Measurements from ENCODE around the gene CAMSAP3. TPM values are rescaled to one million over a fixed set of nuclear protein-coding genes. Genes with fewer than 3 reads are reported as not detected.

CAMSAP3 gene
- total RNA-seq, 1 donor from 2014 or later = 26.5 TPM

- Mint-ChIP-seq H3K36me3 (peaks cover 34% of the 10 kb centered on the region), H3K4me3 (no peak overlapping the region), H3K9me3 (no peaks in the 10 kb centered on the region), H3K4me1 (no peaks in the 10 kb centered on the region), H3K27ac (no peak overlapping the region), H3K27me3 (ENCODE audit: low read depth) (no peaks in the 10 kb centered on the region)
- no peak for DNase-seq (ENCODE audit: low spot score in 2 of 2, unreplicated experiment in 2 of 2)
- TF ChIP-seq, protein P1, sequence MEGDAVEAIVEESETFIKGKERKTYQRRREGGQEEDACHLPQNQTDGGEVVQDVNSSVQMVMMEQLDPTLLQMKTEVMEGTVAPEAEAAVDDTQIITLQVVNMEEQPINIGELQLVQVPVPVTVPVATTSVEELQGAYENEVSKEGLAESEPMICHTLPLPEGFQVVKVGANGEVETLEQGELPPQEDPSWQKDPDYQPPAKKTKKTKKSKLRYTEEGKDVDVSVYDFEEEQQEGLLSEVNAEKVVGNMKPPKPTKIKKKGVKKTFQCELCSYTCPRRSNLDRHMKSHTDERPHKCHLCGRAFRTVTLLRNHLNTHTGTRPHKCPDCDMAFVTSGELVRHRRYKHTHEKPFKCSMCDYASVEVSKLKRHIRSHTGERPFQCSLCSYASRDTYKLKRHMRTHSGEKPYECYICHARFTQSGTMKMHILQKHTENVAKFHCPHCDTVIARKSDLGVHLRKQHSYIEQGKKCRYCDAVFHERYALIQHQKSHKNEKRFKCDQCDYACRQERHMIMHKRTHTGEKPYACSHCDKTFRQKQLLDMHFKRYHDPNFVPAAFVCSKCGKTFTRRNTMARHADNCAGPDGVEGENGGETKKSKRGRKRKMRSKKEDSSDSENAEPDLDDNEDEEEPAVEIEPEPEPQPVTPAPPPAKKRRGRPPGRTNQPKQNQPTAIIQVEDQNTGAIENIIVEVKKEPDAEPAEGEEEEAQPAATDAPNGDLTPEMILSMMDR (IDR thresholded peaks at IDR 0.05; ENCODE audit: unreplicated experiment) = no peak
Measured at GRCh38 chr19:7556696-7557315, 38.9 kb upstream of the CAMSAP3 start.

- no peak overlapping the region for H3K27ac Mint-ChIP-seq
- H3K36me3 Mint-ChIP-seq = peaks cover 27% of the 10 kb centered on the region
- TF ChIP-seq, protein P1 (IDR thresholded peaks at IDR 0.05; ENCODE audit: unreplicated experiment) = no peak
- no peaks in the 10 kb centered on the region for H3K27me3 Mint-ChIP-seq (ENCODE audit: low read depth)
- no peak overlapping the region for H3K4me3 Mint-ChIP-seq
- H3K4me1 Mint-ChIP-seq = no peaks in the 10 kb centered on the region
- DNase-seq (ENCODE audit: low spot score in 2 of 2, unreplicated experiment in 2 of 2) = no peak
- no peaks in the 10 kb centered on the region for H3K9me3 Mint-ChIP-seq
Measured at GRCh38 chr19:7558667-7559066, 37.0 kb upstream of the CAMSAP3 start.

DNA sequence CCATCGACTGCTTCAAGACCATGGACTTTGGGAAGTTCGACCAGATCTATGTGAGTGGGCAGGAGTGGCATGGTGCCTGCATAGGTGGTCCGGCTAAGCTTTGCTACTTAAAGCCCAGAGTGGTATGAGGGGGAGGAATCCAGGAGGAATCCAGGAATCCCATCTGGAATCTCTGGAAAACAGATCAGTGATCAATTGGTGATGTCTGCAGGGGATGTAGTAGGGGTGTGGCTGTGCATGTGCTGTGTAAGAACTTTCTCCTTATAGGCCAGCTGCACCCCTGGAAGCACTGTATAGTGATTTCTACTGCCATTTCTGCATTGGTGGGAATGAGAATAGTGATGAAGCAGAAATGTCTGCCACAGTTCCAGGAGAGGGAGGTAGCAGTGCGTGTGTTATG, 36.6 kb upstream of the CAMSAP3 start:
- Mint-ChIP-seq H3K27me3 (ENCODE audit: low read depth) (no peaks in the 10 kb centered on the region), H3K27ac (no peak overlapping the region)

GRCh38 chr19:7560255-7560654, 35.4 kb upstream of the CAMSAP3 start:
- Mint-ChIP-seq H3K4me1 (no peaks in the 10 kb centered on the region), H3K36me3 (peaks cover 27% of the 10 kb centered on the region), H3K27ac (no peak overlapping the region), H3K4me3 (no peak overlapping the region), H3K27me3 (ENCODE audit: low read depth) (no peaks in the 10 kb centered on the region), H3K9me3 (no peaks in the 10 kb centered on the region)
- TF ChIP-seq, protein P1 (IDR thresholded peaks at IDR 0.05; ENCODE audit: unreplicated experiment) = no peak
- DNase-seq (ENCODE audit: low spot score in 2 of 2, unreplicated experiment in 2 of 2) = no peak

More for the DNA sequence above, 36.6 kb upstream of the CAMSAP3 start:
- no peak for DNase-seq (ENCODE audit: low spot score in 2 of 2, unreplicated experiment in 2 of 2)
- no peaks in the 10 kb centered on the region for H3K9me3 Mint-ChIP-seq
- H3K4me3 Mint-ChIP-seq = no peak overlapping the region
- peaks cover 27% of the 10 kb centered on the region for H3K36me3 Mint-ChIP-seq
- H3K4me1 Mint-ChIP-seq = no peaks in the 10 kb centered on the region
- TF ChIP-seq, protein P1 (IDR thresholded peaks at IDR 0.05; ENCODE audit: unreplicated experiment) = no peak

GRCh38 chr19:7561325-7561724, 34.3 kb upstream of the CAMSAP3 start:
- Mint-ChIP-seq H3K4me1 (no peaks in the 10 kb centered on the region), H3K9me3 (no peaks in the 10 kb centered on the region), H3K36me3 (peaks cover 25% of the 10 kb centered on the region), H3K27ac (no peak overlapping the region), H3K4me3 (no peak overlapping the region), H3K27me3 (ENCODE audit: low read depth) (no peaks in the 10 kb centered on the region)
- TF ChIP-seq, protein P1 (IDR thresholded peaks at IDR 0.05; ENCODE audit: unreplicated experiment) = no peak
- DNase-seq (ENCODE audit: low spot score in 2 of 2, unreplicated experiment in 2 of 2) = no peak

Data from mesothelial cell of epicardium (in vitro differentiated cells).